ENCODE measurements around the gene ALX3. TPM values are rescaled to one million over a fixed set of nuclear protein-coding genes. Genes with fewer than 3 reads are reported as not detected.

The ALX3 gene
- polyA plus RNA-seq, 1 donor (not counting 4 experiments of a cell fraction or from before 2014, with no cell fraction given), result not detected

DNA sequence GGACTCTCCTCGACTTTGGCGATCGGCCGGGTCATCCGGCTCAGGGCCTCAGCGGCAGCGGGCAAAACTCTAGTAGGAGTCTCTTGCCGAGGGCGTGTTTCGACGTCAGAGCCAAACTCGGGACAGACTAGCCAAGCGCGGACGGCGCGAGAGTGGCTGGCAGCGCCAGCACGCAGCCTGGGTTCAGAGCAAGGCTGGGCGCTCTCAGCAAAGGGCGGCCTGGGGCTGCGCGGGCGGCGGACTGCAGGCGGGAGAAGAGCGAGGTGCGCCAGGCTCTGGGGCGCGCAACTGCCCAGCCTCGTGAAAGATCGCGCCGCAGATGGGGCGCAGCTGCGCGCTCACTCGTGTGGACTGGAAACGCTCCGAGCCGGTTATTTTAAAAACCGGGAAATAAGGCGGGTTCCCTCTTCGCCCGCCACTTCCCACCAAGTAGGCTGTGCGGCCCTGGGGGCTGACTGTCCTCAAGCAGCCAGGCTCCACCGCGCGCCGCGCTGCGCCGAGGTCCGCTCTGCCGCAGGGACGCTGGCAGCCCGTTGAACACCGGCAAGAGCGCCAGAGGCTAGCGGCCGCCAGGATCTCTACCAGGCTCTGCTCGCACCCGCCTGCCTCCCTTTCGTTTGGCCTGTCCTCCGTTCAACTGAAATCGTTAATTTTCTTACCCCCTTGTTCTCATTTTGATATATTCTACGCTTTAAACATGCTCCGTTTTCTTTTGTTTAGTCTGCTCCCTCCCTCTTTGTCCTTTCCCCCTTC, 2.4 kb downstream of the ALX3 start:
- H3K27me3 ChIP-seq (ENCODE audit: control insufficient read depth, extremely low read depth, insufficient read depth, low read length), result peaks cover 62% of the 10 kb centered on the region
- dilution Hi-C loops (cut with MboI; ENCODE audit: extremely low pct_ligation_motif_present, low sequenced_read_pairs), result no loop called here

DNA sequence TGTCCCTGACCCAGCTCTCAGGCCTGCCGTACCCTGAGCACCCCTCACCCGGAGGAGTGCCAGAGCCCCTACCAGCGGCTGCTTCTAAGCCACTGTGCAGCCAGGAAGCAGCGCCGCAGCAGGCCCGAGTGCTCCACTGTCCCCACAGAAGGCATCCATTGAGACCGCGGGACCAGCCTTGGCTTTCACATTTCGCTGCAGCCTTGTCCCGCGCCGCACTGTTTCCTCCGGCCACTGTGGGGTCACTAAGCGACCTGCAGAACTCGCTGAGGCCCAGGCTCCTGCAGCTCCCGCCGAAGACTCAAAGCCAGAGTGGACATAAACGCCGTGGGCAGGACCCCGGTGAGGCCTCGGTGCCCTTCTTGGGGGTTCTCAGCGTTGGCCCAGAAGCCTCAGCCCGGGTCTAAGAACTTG, 3.0 kb downstream of the ALX3 start:
- DNase-seq (ENCODE audit: low read depth, low spot score), result no peak
- no peaks in the 10 kb centered on the region for H4K20me1 ChIP-seq (ENCODE audit: control insufficient read depth, extremely low read depth, insufficient read depth, low read length)
- no peaks in the 10 kb centered on the region for H3K79me2 ChIP-seq (ENCODE audit: control insufficient read depth, insufficient read depth, low read length)
- TF ChIP-seq CTCF (optimal IDR thresholded peaks at IDR 0.05 in 1 of 3, IDR thresholded peaks at IDR 0.05 in 1 of 3, conservative IDR thresholded peaks at IDR 0.05 in 1 of 3; ENCODE audit: extremely low read depth in 1 of 3, insufficient read depth in 2 of 3, low read length in 3 of 3), result no peak
- TF ChIP-seq EZH2 (IDR thresholded peaks at IDR 0.05; ENCODE audit: low read length), result no peak
- no peak overlapping the region for H3K27ac ChIP-seq (ENCODE audit: control insufficient read depth, insufficient read depth, low read length)
- no peaks in the 10 kb centered on the region for H3K4me1 ChIP-seq (ENCODE audit: control insufficient read depth, extremely low read depth, insufficient read depth, low read length)
- peaks cover 58% of the 10 kb centered on the region for H3K27me3 ChIP-seq (ENCODE audit: control insufficient read depth, extremely low read depth, insufficient read depth, low read length)
- H2AFZ ChIP-seq (ENCODE audit: control insufficient read depth, low read length), result no peak overlapping the region
- no peak overlapping the region for H3K4me2 ChIP-seq (ENCODE audit: control insufficient read depth, extremely low read depth, insufficient read depth, low read depth, low read length)
- no peaks in the 10 kb centered on the region for H3K9me1 ChIP-seq (ENCODE audit: control insufficient read depth, extremely low read depth, insufficient read depth, low read length)
- FAIRE-seq, result no peak
- H3K4me3 ChIP-seq (ENCODE audit: control insufficient read depth in 2 of 3, extremely low read depth in 1 of 3, insufficient read depth in 2 of 3, low read depth in 1 of 3, low read length in 3 of 3), result no peak overlapping the region
- peaks cover 9% of the 10 kb centered on the region for H3K9me3 ChIP-seq (ENCODE audit: control insufficient read depth, low read depth, low read length)
- no peak overlapping the region for H3K9ac ChIP-seq (ENCODE audit: control insufficient read depth, extremely low read depth, insufficient read depth, low read length)
- H3K36me3 ChIP-seq (ENCODE audit: control insufficient read depth in 2 of 2, extremely low read depth in 1 of 2, insufficient read depth in 2 of 2, low read length in 2 of 2), result peaks cover 0 to 3% of the 10 kb centered on the region in 2 experiments
- dilution Hi-C loops (cut with MboI; ENCODE audit: extremely low pct_ligation_motif_present, low sequenced_read_pairs), result no loop called here

More for the DNA sequence above, 2.4 kb downstream of the ALX3 start:
- no peaks in the 10 kb centered on the region for H4K20me1 ChIP-seq (ENCODE audit: control insufficient read depth, extremely low read depth, insufficient read depth, low read length)
- H3K9me1 ChIP-seq (ENCODE audit: control insufficient read depth, extremely low read depth, insufficient read depth, low read length), result no peaks in the 10 kb centered on the region
- FAIRE-seq (no peak), DNase-seq (ENCODE audit: low read depth, low spot score) (no peak)
- H3K4me3 ChIP-seq (ENCODE audit: control insufficient read depth in 2 of 3, extremely low read depth in 1 of 3, insufficient read depth in 2 of 3, low read depth in 1 of 3, low read length in 3 of 3), result no peak overlapping the region
- H3K36me3 ChIP-seq (ENCODE audit: control insufficient read depth in 2 of 2, extremely low read depth in 1 of 2, insufficient read depth in 2 of 2, low read length in 2 of 2), result no peaks in the 10 kb centered on the region
- TF ChIP-seq EZH2 (IDR thresholded peaks at IDR 0.05; ENCODE audit: low read length), result peak; percentile 85
- no peak for TF ChIP-seq CTCF (optimal IDR thresholded peaks at IDR 0.05 in 1 of 3, IDR thresholded peaks at IDR 0.05 in 1 of 3, conservative IDR thresholded peaks at IDR 0.05 in 1 of 3; ENCODE audit: extremely low read depth in 1 of 3, insufficient read depth in 2 of 3, low read length in 3 of 3)
- no peak overlapping the region for H3K9ac ChIP-seq (ENCODE audit: control insufficient read depth, extremely low read depth, insufficient read depth, low read length)
- H3K9me3 ChIP-seq (ENCODE audit: control insufficient read depth, low read depth, low read length), result peaks cover 9% of the 10 kb centered on the region
- H3K4me1 ChIP-seq (ENCODE audit: control insufficient read depth, extremely low read depth, insufficient read depth, low read length), result no peaks in the 10 kb centered on the region
- H3K27ac ChIP-seq (ENCODE audit: control insufficient read depth, insufficient read depth, low read length), result no peak overlapping the region
- no peaks in the 10 kb centered on the region for H3K79me2 ChIP-seq (ENCODE audit: control insufficient read depth, insufficient read depth, low read length)
- H3K4me2 ChIP-seq (ENCODE audit: control insufficient read depth, extremely low read depth, insufficient read depth, low read depth, low read length), result no peak overlapping the region
- no peak overlapping the region for H2AFZ ChIP-seq (ENCODE audit: control insufficient read depth, low read length)

All from keratinocyte (primary cell).